Non-pigmented ciliary epithelial cell (primary cell): ENCODE data around the gene ORAI3.

Experiments used
- DNase-seq: peaks from one replicate; pipeline ENCODE4 v3.0.0-alpha.2; 2010; ENCODE audit warnings: low read depth

Gene ORAI3

DNA sequence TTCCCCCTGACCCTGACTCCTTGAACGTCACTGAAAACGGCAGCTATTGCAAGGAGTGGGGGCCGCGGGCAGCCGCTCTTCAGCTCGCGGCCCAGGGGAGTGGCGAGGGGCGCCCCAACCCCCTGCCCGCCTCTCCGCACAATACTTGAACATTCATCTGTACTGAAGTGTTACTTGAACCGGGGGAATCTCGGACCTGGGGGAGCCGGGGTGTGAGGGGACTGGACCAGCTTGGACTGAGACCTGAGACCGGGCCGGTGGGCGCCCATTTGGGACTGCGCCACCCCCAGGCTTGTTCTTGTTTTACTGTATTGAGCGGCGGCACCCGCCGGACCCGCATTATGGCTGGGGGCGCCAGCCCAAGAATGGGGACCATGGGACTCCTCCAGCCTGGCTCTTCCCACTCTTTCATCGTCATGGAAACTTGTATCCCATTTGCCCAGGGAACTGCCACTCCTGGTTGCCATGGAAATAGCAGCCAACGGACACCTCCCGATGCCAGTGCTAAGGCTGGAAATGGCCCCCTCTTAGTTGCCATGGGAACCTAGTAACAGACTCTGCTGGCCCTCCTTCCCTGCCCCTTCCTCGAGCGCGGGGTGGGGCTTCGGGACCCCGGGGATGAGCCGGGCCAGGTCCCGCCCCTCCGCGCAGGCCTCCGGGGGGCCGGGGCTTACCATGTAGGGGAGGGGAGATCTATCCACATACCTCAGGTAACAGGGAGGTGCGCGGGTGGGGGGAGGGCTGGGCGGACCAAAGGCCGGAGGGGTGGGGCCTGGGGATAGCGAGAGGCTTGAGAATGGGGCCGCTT, 805 bp upstream of the ORAI3 start:
- peak; percentile 94 for DNase-seq

DNA sequence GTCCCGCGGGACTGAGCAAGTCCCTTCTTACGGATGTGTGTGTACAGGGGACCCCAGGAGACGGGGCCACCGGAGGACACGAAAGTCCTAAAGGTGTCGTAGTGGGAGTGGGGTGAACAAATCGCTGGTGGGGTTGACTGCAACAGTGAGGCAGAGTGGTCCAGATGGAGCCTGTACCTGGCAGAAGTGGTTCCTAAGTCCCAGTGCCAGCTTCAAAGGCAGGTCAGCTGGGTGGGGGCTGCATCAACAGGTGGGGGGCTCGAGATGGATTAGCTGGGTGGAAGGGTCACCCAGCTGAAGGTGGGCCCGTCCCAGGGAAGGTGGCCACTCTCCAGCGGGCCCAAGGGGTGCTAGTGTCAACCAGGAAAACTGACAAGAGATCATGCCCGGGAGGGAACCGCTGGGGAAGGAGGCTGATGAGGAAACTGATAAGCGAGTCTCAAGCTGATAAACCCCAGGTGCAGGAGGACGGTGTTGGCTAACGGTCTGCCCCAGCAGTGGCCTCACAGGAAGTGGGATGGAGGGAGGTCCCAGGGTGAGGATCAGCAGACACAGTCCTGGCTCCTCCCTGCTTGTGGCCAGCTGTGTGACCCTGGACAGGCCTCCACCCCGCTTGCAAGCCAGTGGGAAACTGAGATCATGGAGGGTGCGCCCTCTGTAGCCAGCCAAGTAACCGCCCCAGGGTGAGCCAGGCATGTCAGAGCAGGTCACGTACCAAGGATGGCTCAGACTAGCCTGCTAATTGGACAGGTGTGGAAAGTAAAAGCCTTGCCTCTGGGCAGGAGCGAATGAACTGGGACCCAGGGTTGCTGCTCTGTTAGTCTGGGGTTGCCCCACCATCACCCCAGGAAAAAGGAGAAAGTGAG, 1.0 kb downstream of the ORAI3 start:
- DNase-seq: no peak

DNA sequence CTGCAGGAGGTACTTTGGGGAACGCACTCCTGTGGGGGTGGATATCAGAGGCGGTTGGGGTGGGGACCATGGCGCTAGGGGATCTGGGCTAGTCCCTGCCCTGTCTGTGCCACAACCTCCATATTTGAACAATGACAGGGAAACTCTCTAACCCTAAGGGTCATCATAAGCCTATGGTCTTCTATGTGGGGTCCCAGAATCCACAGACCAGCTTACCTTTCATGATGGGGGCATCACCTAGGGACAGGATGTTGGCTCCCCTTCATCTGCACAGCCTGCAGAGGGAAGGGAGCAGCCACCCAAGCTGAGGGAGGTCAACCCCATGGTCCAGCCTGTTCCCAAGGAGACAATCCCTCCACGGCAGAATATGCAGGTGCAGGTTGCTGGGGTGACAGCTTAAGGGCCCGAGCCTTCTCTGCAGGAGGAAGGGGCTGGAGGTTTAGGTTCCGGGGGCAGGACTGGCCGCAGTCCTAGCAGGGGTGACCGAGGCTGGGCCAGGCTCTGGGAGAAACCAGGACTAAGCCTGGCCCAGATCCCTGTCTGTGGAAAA, 1.7 kb downstream of the ORAI3 start:
- no peak for DNase-seq

DNA sequence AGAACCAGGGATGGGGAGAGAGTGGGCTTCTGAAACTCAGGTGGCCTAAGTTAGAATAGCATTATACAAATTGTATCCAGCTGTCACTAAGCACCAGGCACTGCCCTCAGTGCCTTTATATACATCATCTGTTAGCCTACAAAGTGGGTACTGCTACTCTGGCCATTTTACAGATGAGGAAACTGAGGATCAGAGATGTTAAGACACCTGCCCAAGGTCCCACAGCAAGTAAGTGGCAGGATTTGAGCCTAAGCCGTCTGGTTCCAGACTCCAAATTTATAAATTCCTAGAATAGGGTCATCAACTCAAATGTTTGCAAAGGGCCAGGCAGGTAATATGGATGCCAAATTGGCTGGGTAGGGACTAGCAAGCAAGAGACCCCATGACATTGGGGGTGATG, 2.3 kb downstream of the ORAI3 start:
- DNase-seq: no peak

DNA sequence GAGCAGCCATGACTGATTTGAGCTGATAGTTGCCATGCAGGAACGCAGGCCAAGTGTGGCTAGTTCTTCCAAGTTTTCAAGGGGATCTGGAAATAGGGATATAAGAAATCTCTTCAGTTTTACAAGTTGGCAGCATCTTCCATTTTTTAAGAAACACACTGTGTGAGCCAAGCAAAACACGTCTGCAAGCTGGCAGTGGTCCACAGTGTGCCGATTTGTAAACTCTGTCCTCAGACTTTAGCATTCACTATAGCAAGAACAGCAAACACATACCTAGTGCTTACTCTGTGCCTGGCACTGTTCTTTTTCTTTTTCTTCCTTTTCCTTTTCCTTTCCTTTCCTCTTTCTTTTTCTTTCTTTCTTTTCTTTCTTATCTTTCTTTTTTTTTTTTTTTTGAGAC, 2.9 kb downstream of the ORAI3 start:
- no peak for DNase-seq

DNA sequence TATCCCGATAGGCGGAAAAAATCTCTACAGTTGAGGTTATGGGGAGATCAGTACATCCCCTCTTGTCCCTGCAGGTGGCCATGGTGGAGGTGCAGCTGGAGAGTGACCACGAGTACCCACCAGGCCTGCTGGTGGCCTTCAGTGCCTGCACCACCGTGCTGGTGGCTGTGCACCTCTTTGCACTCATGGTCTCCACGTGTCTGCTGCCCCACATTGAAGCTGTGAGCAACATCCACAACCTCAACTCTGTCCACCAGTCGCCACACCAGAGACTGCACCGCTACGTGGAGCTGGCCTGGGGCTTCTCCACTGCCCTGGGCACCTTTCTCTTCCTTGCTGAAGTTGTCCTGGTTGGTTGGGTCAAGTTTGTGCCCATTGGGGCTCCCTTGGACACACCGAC, 4.2 kb downstream of the ORAI3 start:
- DNase-seq: no peak

DNA sequence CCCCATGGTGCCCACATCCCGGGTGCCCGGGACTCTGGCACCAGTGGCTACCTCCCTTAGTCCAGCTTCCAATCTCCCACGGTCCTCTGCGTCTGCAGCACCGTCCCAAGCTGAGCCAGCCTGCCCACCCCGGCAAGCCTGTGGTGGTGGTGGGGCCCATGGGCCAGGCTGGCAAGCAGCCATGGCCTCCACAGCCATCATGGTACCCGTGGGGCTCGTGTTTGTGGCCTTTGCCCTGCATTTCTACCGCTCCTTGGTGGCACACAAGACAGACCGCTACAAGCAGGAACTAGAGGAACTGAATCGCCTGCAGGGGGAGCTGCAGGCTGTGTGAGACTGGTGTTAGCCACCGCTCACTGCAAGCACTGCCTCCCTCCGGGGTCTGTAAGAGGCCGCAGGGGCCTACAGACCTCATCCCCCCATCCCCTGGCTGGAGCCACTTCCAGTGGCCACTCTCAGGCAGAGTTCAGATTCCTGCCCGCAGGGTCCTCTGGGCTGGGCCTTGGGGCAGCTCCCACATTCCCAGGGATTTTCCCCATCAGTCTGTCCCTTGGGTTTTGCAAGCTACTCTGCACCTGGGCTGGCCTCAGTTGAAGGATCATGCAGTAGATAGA, 4.8 kb downstream of the ORAI3 start:
- DNase-seq: no peak

DNA sequence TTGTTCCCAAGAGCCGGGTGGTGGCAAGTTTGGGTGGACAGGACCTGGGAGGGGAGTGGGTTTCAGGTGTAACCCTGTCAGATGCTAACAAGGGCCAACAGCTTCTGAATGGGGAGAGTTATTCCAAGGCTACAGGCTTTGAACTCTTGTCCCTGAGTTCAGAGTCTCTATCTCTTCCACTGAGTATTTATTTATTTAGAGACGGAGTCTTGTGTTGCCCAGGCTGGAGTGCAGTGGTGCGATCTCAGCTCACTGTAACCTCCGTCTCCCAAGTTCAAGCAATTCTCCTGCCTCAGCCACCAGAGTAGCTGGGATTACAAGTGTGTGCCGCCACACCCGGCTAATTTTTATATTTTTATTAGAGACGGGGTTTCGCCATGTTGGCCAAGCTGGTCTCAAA, 6.1 kb downstream of the ORAI3 start:
- no peak for DNase-seq

DNA sequence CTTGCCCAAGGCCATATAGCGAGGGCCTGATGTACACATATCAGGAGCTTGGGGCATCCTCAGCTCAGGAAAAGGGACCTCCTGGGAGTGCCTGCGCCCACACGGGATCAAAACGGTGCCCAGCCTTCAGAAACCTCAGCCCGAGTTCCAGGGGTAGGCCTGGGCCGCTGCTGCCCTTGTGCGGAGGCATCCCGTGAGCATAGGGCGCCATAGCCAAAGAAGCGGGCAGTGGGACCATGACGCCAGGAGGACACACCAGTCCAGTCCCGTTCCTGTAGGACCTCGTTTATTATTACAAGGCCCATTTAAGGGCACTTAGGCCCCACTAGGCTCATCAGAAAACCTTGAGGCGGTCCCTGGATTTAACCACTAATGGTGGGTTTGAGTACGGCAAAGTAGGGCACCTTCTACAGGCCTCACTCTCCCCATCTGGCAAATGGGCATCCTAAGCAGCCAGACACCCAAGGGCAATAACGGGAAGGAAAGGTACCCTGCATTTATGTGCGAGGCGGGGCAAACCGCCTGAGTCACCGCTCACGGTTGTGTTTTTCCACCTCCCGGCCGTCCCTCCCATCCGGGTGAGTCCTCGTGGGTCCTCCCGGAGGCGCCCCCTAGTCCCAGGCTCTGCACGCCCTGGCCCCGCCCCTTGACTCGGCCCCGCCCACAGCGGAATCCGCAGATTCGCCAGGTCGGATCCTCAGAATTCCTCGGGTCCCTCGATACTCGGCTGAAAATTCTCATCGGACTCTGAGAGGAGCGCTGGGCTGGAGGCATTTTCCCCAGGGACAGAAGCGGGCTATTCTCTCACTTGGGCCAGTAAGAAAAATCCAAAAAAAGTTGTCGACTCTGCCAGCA, 8.0 kb downstream of the ORAI3 start:
- no peak for DNase-seq

DNA sequence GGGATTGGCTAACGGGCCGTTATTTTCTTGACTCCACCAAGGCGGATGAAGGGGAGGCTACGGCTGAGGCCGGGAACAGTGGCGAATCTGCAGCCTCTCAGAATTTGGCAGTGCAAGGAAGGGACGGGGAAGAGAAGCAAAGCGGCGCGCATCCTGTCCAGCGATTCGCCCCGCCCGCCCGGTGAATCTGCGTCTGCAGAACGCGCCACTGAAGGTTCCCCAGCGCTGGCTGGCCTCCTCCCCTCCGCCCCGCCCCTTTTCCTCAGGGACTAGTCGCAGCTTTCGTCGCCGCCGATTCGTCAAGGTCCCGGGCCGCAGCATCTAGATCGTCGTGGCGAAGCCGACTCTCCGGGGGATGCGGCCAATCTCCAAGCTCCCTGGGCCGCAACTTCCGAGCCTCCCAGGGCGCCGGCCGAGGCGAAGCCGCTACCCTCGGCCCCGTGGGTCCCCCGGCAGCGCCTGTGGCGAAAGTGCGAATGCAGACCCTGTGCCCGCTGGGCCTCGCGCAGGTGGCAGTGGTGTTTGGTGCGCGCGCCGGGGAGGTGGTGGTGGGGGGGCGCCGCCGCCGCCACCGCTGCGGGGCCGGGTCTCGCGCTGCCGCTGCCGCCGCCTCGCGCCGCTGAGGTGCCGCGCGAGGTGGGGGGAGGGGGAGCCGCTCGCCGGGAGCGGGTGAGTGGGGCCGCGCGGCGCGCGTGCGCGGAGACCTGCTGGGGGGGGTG, 8.7 kb downstream of the ORAI3 start, which contains the start of gene SETD1A:
TSS of gene SETD1A (plus strand) at position 299 of the 719 bp plus-strand sequence. CDS start 978 bp downstream, outside the sequence.
- peak; percentile 80 for DNase-seq

DNA sequence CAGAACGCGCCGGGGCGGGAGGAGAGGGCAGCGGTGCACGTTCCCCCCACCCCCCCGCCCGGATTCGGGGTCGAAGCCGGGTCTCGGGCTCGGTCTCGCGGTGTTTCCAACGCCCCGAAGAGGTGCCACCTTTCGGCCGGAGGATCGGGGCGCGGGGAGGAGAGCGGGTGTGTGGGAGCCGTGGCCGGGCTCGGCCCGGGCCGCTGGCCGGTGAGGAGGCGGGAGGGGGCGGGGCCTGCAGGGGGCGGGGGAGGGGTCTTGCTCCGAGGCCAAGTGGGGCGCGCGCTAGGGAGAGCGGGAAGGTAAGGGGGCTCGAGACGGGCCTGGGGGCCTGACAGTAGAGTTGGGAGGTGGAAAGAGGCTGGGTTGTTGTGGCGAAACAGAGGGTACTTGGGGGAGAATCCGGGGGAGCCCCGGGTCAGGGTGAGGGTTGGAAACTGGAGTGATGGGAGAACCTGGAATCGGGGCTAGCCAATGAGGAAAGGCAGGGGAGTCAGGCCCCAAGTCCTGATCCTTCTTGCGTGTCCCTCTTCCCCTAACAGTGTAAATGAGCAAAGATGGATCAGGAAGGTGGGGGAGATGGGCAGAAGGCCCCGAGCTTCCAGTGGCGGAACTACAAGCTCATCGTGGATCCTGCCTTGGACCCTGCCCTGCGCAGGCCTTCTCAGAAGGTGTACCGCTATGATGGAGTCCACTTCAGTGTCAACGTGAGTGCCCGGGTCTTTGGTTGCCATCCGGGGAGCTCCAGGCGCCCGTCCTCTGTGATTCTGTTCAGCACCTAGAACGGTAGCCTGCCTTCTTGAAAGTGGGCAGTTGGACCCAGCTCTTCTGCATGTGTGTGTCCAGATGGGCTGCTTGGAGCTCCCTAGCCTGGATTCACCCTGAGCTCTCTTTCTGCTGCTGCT, 9.6 kb downstream of the ORAI3 start:
- no peak for DNase-seq

DNA sequence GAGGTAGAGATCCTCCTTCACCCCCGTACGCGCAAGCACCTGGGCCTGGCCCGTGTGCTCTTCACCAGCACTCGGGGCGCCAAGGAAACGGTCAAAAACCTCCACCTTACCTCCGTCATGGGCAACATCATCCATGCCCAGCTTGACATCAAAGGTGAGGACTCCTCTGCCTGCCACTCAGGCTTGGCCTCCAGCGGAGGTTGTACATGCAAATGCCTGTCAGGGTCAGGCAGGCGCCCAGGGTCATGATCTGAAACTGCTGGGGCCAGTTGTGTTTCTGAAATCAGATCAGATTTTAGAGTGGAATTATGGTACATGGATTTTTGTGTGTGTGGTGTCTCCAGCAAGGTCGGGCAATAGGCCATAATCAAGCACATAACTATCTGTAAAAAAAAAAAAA, 12.5 kb downstream of the ORAI3 start:
- DNase-seq: no peak

DNA sequence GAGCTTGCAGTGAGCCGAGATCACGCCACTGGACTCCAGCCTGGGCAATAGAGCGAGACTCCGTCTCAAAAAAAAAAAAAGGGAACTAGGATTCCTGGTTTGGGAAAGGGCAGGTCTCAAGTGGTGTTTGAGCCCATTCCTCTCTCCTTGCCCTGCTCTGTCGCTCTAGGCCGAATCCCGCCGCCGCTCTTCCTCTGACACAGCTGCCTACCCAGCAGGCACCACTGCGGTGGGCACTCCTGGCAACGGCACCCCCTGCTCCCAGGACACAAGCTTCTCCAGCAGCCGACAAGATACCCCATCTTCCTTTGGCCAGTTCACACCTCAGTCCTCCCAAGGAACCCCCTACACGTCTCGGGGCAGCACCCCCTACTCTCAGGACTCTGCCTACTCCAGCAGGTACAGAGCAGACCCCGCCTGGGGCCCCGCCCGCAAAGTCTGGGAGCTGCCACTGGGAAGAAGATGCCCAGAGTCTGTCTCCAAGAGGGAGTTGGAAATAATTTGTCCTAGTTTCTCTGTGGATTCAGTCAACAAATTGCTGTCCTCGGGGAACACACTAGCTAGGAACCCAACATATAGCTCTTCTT, 15.2 kb downstream of the ORAI3 start:
- no peak for DNase-seq

DNA sequence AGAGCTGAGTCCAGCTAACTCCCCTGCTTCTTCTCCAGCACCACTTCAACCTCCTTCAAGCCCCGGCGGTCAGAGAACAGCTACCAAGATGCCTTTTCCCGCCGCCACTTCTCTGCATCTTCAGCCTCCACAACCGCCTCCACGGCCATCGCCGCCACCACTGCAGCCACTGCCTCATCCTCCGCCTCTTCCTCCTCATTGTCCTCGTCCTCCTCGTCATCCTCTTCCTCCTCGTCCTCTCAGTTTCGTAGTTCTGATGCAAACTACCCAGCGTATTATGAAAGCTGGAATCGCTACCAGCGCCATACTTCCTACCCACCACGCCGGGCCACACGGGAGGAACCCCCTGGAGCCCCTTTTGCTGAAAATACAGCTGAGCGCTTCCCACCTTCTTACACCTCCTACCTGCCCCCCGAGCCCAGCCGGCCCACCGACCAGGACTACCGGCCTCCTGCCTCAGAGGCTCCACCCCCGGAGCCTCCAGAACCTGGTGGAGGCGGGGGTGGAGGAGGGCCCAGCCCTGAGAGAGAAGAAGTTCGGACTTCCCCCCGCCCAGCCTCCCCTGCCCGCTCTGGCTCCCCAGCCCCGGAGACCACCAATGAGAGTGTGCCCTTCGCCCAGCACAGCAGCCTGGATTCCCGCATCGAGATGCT, 15.8 kb downstream of the ORAI3 start:
- DNase-seq: no peak

DNA sequence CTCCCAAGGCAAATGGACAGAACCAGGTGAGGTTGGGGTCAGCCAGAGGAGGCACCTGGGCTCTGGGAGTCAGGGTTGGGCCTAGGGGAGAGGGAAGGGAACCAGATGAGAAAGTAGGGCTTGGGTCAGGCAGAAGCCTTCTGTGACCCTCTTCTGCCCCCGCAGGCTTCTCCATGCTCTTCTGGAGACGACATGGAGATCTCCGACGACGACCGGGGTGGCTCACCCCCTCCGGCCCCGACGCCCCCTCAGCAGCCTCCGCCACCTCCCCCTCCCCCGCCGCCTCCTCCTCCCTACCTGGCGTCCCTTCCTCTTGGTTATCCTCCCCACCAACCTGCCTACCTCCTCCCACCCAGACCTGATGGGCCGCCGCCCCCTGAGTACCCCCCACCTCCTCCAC, 16.6 kb downstream of the ORAI3 start:
- DNase-seq: no peak

DNA sequence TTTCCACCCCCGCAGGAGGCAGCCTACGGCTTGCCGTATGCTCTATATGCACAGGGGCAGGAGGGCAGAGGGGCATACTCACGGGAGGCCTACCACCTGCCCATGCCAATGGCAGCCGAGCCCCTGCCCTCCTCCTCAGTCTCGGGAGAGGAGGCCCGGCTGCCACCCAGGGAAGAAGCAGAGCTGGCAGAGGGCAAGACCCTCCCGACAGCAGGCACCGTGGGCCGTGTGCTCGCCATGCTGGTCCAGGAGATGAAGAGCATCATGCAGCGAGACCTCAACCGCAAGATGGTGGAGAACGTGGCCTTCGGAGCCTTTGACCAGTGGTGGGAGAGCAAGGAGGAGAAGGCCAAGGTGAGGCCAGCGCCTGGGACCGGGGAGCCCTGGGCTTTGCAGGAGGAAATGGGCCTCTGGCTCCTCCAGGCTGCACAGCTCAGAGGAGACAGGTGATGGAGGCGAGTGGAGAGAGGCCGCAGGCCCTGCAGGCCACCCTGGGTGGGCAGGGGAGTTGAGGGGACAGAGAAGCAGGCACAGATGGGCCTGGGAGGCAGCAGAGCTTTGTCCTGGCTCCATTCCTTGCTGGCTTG, 17.3 kb downstream of the ORAI3 start:
- no peak for DNase-seq

DNA sequence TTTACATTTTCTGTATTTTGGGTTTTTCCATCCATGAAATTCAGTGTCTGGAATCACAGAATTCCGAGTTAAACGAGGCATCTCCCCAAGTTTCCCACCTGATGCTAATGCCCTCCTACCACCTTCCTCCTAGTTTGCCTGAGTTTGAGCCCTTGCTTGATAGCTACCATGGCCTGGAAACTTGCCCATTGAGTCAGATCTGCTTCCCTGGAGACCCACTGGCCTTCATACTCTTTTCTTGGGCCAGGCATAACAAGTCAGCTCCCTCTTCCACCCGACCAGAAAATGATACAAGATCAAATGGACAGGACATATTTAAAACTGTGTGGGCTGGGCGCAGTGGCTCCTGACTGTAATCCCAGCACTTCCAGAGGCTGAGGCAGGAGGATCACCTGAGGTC, 18.9 kb downstream of the ORAI3 start:
- DNase-seq: no peak

DNA sequence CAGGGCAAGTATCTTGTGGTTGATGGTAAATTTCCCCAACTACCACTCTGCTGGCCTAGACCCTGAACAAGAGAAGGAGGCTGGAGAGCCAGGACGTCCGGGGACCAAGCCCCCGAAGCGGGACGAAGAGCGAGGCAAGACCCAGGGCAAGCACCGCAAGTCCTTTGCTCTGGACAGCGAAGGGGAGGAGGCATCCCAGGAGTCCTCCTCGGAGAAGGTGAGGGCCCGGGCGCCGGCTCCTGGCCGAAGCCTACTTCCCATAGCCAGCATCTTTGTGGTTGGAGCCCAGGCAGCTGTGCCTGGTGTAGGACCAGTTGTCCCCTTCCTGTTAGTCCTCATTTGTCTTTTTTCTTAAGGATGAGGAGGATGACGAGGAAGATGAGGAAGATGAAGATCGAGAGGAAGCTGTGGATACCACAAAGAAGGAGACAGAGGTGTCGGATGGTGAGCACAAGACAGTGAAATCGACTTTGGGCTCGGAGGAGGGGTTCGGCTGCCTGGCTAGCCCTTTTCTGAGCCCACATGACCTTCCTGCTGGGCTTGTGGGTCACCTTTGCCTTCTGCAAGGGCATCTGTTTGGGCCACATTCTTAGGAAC, 20.5 kb downstream of the ORAI3 start:
- DNase-seq: no peak
